Natural killer cell (primary cell): ENCODE data around the gene DCDC1. TPM values are rescaled to one million over a fixed set of nuclear protein-coding genes. Genes with fewer than 3 reads are reported as not detected.
"Not testable (repeated sequence)": the region's sequence is repeated elsewhere in the genome, so short reads cannot be mapped to it uniquely, and the experiment has no call there.

Experiments used
- ATAC-seq, 3 donors: fragments of 150-1000 bp in 2 of 3; fragments of 200-7000 bp in 1 of 3; cut with Tn5 transposase; 1 replicate in 1 of 3; 2 replicates in 2 of 3; pipeline ENCODE4 v1.10.0; 2021; ENCODE audit warnings: mild to moderate bottlenecking in 2 of 3, moderate library complexity in 2 of 3
- DNase-seq, 2 donors: peaks; one replicate each; pipeline versions ENCODE4 v3.0.0 to v3.0.0-alpha.2; 2013 to 2021; ENCODE audit warnings: mixed read lengths in 1 of 2
- H3K27ac ChIP-seq: one replicate; pipeline ENCODE4 v1.5.1; 2013; ENCODE audit warnings: mild to moderate bottlenecking, low read length
- H3K27me3 ChIP-seq: one replicate; pipeline ENCODE4 v1.6.1; 2013; ENCODE audit warnings: low read length; ENCODE audit not compliant: control insufficient read depth, insufficient read depth
- H3K36me3 ChIP-seq: one replicate; pipeline ENCODE4 v1.6.1; 2013; ENCODE audit warnings: low read length; ENCODE audit not compliant: control insufficient read depth, insufficient read depth
- H3K4me1 ChIP-seq: one replicate; pipeline ENCODE4 v1.6.1; 2013; ENCODE audit warnings: low read length; ENCODE audit not compliant: control insufficient read depth, insufficient read depth
- H3K4me3 ChIP-seq: one replicate; pipeline ENCODE4 v1.5.1; 2013; ENCODE audit warnings: low read length
- H3K9me3 ChIP-seq: one replicate; pipeline ENCODE4 v1.6.1; 2013; ENCODE audit warnings: low read length; ENCODE audit not compliant: control insufficient read depth, insufficient read depth
- H3K27ac Mint-ChIP-seq, 2 donors: one replicate each; pipeline ENCODE4 v1.8.0; 2022; ENCODE audit warnings: mild to moderate bottlenecking in 2 of 2, mixed read lengths in 2 of 2, moderate library complexity in 1 of 2
- H3K27me3 Mint-ChIP-seq, 2 donors: one replicate each; pipeline ENCODE4 v1.8.0; 2022; ENCODE audit warnings: low read depth in 2 of 2, mixed read lengths in 2 of 2
- H3K36me3 Mint-ChIP-seq: one replicate; pipeline ENCODE4 v1.8.0; 2022; ENCODE audit warnings: mixed read lengths
- H3K4me1 Mint-ChIP-seq, 2 donors: one replicate each; pipeline ENCODE4 v1.8.0; 2022; ENCODE audit warnings: mixed read lengths in 2 of 2
- H3K4me3 Mint-ChIP-seq: one replicate; pipeline ENCODE4 v1.8.0; 2022; ENCODE audit warnings: mild to moderate bottlenecking, moderate library complexity, mixed read lengths
- H3K9me3 Mint-ChIP-seq, 2 donors: one replicate each; pipeline ENCODE4 v1.8.0; 2022; ENCODE audit warnings: mixed read lengths in 2 of 2
- CTCF ChIP-seq: fragments of 200-600 bp; IDR thresholded peaks from one replicate; pipeline ENCODE4 v1.8.0; 2022; ENCODE audit warnings: antibody characterized with exemption
- WGBS: methylation state at CpG from one replicate; pipeline ENCODE4 v1.1.7; 2013; ENCODE audit warnings: missing lambda C conversion rate; ENCODE audit not compliant: insufficient coverage; 5-methylcytosine and 5-hydroxymethylcytosine counted together
- intact Hi-C: fragments of 100-400 bp; cut with micrococcal nuclease; formaldehyde crosslinking; loops from one replicate; pipeline ENCODE4 v1.14.2; 2022
- total RNA-seq, 4 donors: library from RNA; stranded (reverse); fragments of 120-200 nt in 1 of 4; gene quantifications; one replicate each; pipeline versions ENCODE4 v1.2.3 to v1.2.4, GENCODE V29; 2013 to 2022

DCDC1 gene
- total RNA-seq, 3 donors from 2014 or later (not counting 1 experiment from before 2014, with no cell fraction given), result not detected

- TF ChIP-seq CTCF, result no peak
- H3K27ac ChIP-seq, result no peak overlapping the region
- H3K27me3 ChIP-seq, result no peaks in the 10 kb centered on the region
- Mint-ChIP-seq H3K9me3 (peaks cover 0 to 2% of the 10 kb centered on the region in 2 donors), H3K4me3 (no peak overlapping the region), H3K36me3 (no peaks in the 10 kb centered on the region), H3K27ac (no peak overlapping the region), H3K4me1 (no peaks in the 10 kb centered on the region), H3K27me3 (no peaks in the 10 kb centered on the region)
- intact Hi-C loops, result no loop called here
- H3K36me3 ChIP-seq, result no peaks in the 10 kb centered on the region
- ATAC-seq (no peak), DNase-seq (no peak)
- no peaks in the 10 kb centered on the region for H3K4me1 ChIP-seq
- no peaks in the 10 kb centered on the region for H3K9me3 ChIP-seq
- WGBS, result 77% methylated on average over 3 of the region's 5 CpGs
- H3K4me3 ChIP-seq, result no peak overlapping the region
Measured at GRCh38 chr11:31301549-31302510, 67.7 kb downstream of the DCDC1 start.

- Mint-ChIP-seq H3K4me1 (no peaks in the 10 kb centered on the region), H3K27ac (no peak overlapping the region), H3K36me3 (no peaks in the 10 kb centered on the region), H3K4me3 (no peak overlapping the region), H3K9me3 (peaks cover 0 to 6% of the 10 kb centered on the region in 2 donors), H3K27me3 (peaks cover 0 to 3% of the 10 kb centered on the region in 2 donors)
- ATAC-seq (no peak), DNase-seq (no peak)
- Histone ChIP-seq H3K4me3 (no peak overlapping the region), H3K36me3 (no peaks in the 10 kb centered on the region), H3K9me3 (no peaks in the 10 kb centered on the region), H3K27ac (no peak overlapping the region), H3K27me3 (peaks cover 3% of the 10 kb centered on the region), H3K4me1 (no peaks in the 10 kb centered on the region)
- TF ChIP-seq CTCF, result no peak
- WGBS, result 81% methylated on average over 3 of the region's 3 CpGs
- intact Hi-C loops, result no loop called here
Measured at GRCh38 chr11:31295308-31295707, 74.2 kb downstream of the DCDC1 start.

GRCh38 chr11:31273527-31273926 lies 96.0 kb downstream of the DCDC1 start:
- H3K36me3 Mint-ChIP-seq, H3K36me3 ChIP-seq, H3K27ac Mint-ChIP-seq, H3K4me3 Mint-ChIP-seq, H3K4me1 Mint-ChIP-seq, H3K4me3 ChIP-seq, H3K27ac ChIP-seq, H3K4me1 ChIP-seq, H3K9me3 ChIP-seq, H3K27me3 Mint-ChIP-seq, DNase-seq, ATAC-seq, H3K27me3 ChIP-seq, intact Hi-C loops: not testable (repeated sequence)
- WGBS, result 85% methylated on average over 3 of the region's 3 CpGs
- peaks cover 18 to 20% of the 10 kb centered on the region in 2 donors for H3K9me3 Mint-ChIP-seq

- H3K4me3 ChIP-seq, result no peak overlapping the region
- H3K27me3 ChIP-seq, result no peaks in the 10 kb centered on the region
- no peak for TF ChIP-seq CTCF
- H3K27ac Mint-ChIP-seq, result no peak overlapping the region
- no peaks in the 10 kb centered on the region for H3K9me3 ChIP-seq
- H3K27me3 Mint-ChIP-seq, result no peaks in the 10 kb centered on the region
- DNase-seq (no peak), ATAC-seq (no peak)
- H3K27ac ChIP-seq, result no peak overlapping the region
- intact Hi-C loops, result no loop called here
- H3K4me3 Mint-ChIP-seq, result no peak overlapping the region
- no peaks in the 10 kb centered on the region for H3K4me1 ChIP-seq
- H3K36me3 Mint-ChIP-seq, result no peaks in the 10 kb centered on the region
- H3K9me3 Mint-ChIP-seq, result peaks cover 7 to 10% of the 10 kb centered on the region in 2 donors
- no peaks in the 10 kb centered on the region for H3K4me1 Mint-ChIP-seq
- H3K36me3 ChIP-seq, result no peaks in the 10 kb centered on the region
Measured at GRCh38 chr11:31267720-31268119, 101.8 kb downstream of the DCDC1 start.
